ENCODE measurements around the gene ENPP6.
"Not testable (repeated sequence)": the region's sequence is repeated elsewhere in the genome, so short reads cannot be mapped to it uniquely, and the experiment has no call there.

ENPP6 gene

GRCh38 chr4:184234155-184234554, 16.5 kb upstream of the ENPP6 start:
- DNase-seq = no peak

- DNase-seq = no peak
These were observed 15.3 kb upstream of the ENPP6 start for GRCh38 chr4:184232975-184233374.

- DNase-seq = no peak
These were observed 14.5 kb upstream of the ENPP6 start for GRCh38 chr4:184232202-184232601.

- no peak for DNase-seq
These were observed 13.9 kb upstream of the ENPP6 start for GRCh38 chr4:184231573-184231972.

- DNase-seq = no peak
These were observed 10.5 kb upstream of the ENPP6 start for GRCh38 chr4:184228056-184228705.

GRCh38 chr4:184216515-184216914, 1.2 kb downstream of the ENPP6 start:
- DNase-seq = no peak

- no peak for DNase-seq
These were observed 1.9 kb downstream of the ENPP6 start for GRCh38 chr4:184215709-184216328.

- no peak for DNase-seq
These were observed 2.7 kb downstream of the ENPP6 start for GRCh38 chr4:184214931-184215330.

- DNase-seq = not testable (repeated sequence)
These were observed 9.7 kb downstream of the ENPP6 start for GRCh38 chr4:184207734-184208607.

- no peak for DNase-seq
These were observed 12.4 kb downstream of the ENPP6 start for GRCh38 chr4:184205243-184205642.

GRCh38 chr4:184203300-184203699, 14.4 kb downstream of the ENPP6 start:
- no peak for DNase-seq

- no peak for DNase-seq
These were observed 16.5 kb downstream of the ENPP6 start for GRCh38 chr4:184201179-184201578.

- no peak for DNase-seq
These were observed 17.4 kb downstream of the ENPP6 start for GRCh38 chr4:184200296-184200695.

GRCh38 chr4:184199780-184200179, 17.9 kb downstream of the ENPP6 start:
- no peak for DNase-seq

- DNase-seq = no peak
These were observed 19.5 kb downstream of the ENPP6 start for GRCh38 chr4:184198190-184198589.

GRCh38 chr4:184197536-184198082, 20.1 kb downstream of the ENPP6 start:
- no peak for DNase-seq

- DNase-seq = no peak
These were observed 20.8 kb downstream of the ENPP6 start for GRCh38 chr4:184196730-184197385.

- no peak for DNase-seq
These were observed 23.8 kb downstream of the ENPP6 start for GRCh38 chr4:184193556-184194525.

GRCh38 chr4:184192933-184193332, 24.7 kb downstream of the ENPP6 start:
- no peak for DNase-seq

GRCh38 chr4:184191267-184191666, 26.4 kb downstream of the ENPP6 start:
- DNase-seq = no peak

GRCh38 chr4:184190711-184191110, 27.0 kb downstream of the ENPP6 start:
- no peak for DNase-seq

- no peak for DNase-seq
These were observed 27.7 kb downstream of the ENPP6 start for GRCh38 chr4:184189966-184190365.

All from NCI-H2081 treated with DMSO at 0.1 percent for 48 hours (cell line).